HCT116 (cell line): ENCODE results near the gene RIPOR1. TPM values are rescaled to one million over a fixed set of nuclear protein-coding genes. Genes with fewer than 3 reads are reported as not detected.
A peak's percentile ranks its signal among the peaks of the same experiment; 100 is the strongest.

ENCODE experiments used
- ATAC-seq: fragments of 200-7000 bp; cut with Tn5 transposase; 2 replicates; pipeline ENCODE4 v1.9.1; 2020; ENCODE audit warnings: mild to moderate bottlenecking, moderate library complexity
- BruUV-seq: library from RNA; stranded (reverse); fragments of 400-500 nt; replicated peaks from 2 replicates; lab custom pipeline; 2021; lab: Mats Ljungman, UMichigan
- CTCF ChIA-PET: fragments of 300-600 bp; sonication (Branson Sonifier 250); formaldehyde crosslinking; loops from one replicate; lab custom pipeline; 2021; ENCODE audit warnings: antibody characterized with exemption; lab: Charles Lee
- POLR2A ChIA-PET: fragments of 300-600, 350-600 bp; sonication (Branson Sonifier 250); formaldehyde crosslinking; loops from one replicate; lab custom pipeline; 2021; ENCODE audit warnings: antibody characterized with exemption; lab: Charles Lee
- RAD21 ChIA-PET, 2 experiments: fragments of 300-600 bp; sonication (Branson Sonifier 250); formaldehyde crosslinking; loops; one replicate each; lab custom pipeline; 2023; ENCODE audit warnings: low total read pairs in 2 of 2; ENCODE audit not compliant: uncharacterized antibody in 2 of 2, unreplicated experiment in 2 of 2, low non-redundant PET in 1 of 2; lab: Charles Lee
- DNase-seq: peaks from one replicate; pipeline ENCODE4 v3.0.0-alpha.2; 2010; ENCODE audit warnings: low read depth, low spot score
- H2AFZ ChIP-seq: fragments of 200-600 bp; shearing (Covaris generic), sonication (generic); 2 replicates; pipeline ENCODE4 v1.6.1; 2017; ENCODE audit warnings: low read depth, mixed run types, mixed read lengths, antibody characterized with exemption, low read length; ENCODE audit not compliant: poor library complexity, severe bottlenecking
- H3K27ac ChIP-seq: 2 replicates; pipeline ENCODE4 v1.5.1; 2012; ENCODE audit warnings: low read depth, low read length
- H3K27me3 ChIP-seq: fragments of 200-600 bp; sonication (generic); 2 replicates; pipeline ENCODE4 v1.6.1; 2016; ENCODE audit warnings: mixed run types, low read length, mixed read lengths; ENCODE audit not compliant: insufficient read depth
- H3K36me3 ChIP-seq, 2 experiments: fragments of 200-500 bp in 1 of 2; fragments of 200-600 bp in 1 of 2; sonication (Bioruptor generic) in 1 of 2; sonication (generic) in 1 of 2; 2 replicates each; pipeline versions ENCODE4 v1.5.1 to v1.6.1; 2014 to 2016; ENCODE audit warnings: low read length in 2 of 2, inconsistent platforms in 1 of 2, mixed read lengths in 1 of 2, mixed run types in 1 of 2; ENCODE audit not compliant: insufficient read depth in 2 of 2, control insufficient read depth in 1 of 2
- H3K4me1 ChIP-seq, 2 experiments: fragments of 200-600 bp in 1 of 2; sonication (generic) in 1 of 2; 2 replicates each; pipeline versions ENCODE4 v1.5.1 to v1.6.1; 2012 to 2017; ENCODE audit warnings: low read length in 2 of 2, inconsistent platforms in 1 of 2, mild to moderate bottlenecking in 1 of 2, mixed read lengths in 1 of 2, mixed run types in 1 of 2, moderate library complexity in 1 of 2; ENCODE audit not compliant: insufficient read depth in 2 of 2, control insufficient read depth in 1 of 2
- H3K4me2 ChIP-seq: fragments of 200-600 bp; sonication (generic); 2 replicates; pipeline ENCODE4 v1.6.1; 2017; ENCODE audit warnings: mixed run types, low read length, mixed read lengths
- H3K4me3 ChIP-seq, 2 experiments: fragments of 200-600 bp in 1 of 2; sonication (generic) in 1 of 2; replicated peaks in 1 of 2; 2 replicates each; pipeline ENCODE4 v1.5.1; 2011 to 2016; ENCODE audit warnings: low read length in 2 of 2, control low read depth in 1 of 2, low read depth in 1 of 2, mild to moderate bottlenecking in 1 of 2, mixed read lengths in 1 of 2, mixed run types in 1 of 2
- H3K79me2 ChIP-seq: fragments of 200-600 bp; sonication (generic); 2 replicates; pipeline ENCODE4 v1.6.1; 2017; ENCODE audit warnings: mild to moderate bottlenecking, mixed run types, low read length, moderate library complexity, mixed read lengths; ENCODE audit not compliant: insufficient read depth
- H3K9ac ChIP-seq: fragments of 200-600 bp; sonication (generic); 2 replicates; pipeline ENCODE4 v1.6.1; 2016; ENCODE audit warnings: low read length, mixed read lengths
- H3K9me2 ChIP-seq: fragments of 200-600 bp; sonication (generic), shearing (Covaris generic); 2 replicates; pipeline ENCODE4 v1.6.1; 2017; ENCODE audit warnings: mixed run types, mild to moderate bottlenecking, moderate library complexity; ENCODE audit not compliant: insufficient read depth
- H3K9me3 ChIP-seq, 2 experiments: fragments of 200-500 bp in 1 of 2; fragments of 200-600 bp in 1 of 2; sonication (Bioruptor generic) in 1 of 2; sonication (generic) in 1 of 2; 2 replicates each; pipeline ENCODE4 v1.6.1; 2014 to 2017; ENCODE audit warnings: low read length in 2 of 2, mixed read lengths in 2 of 2, inconsistent platforms in 1 of 2, low read depth in 1 of 2, mild to moderate bottlenecking in 1 of 2, mixed run types in 1 of 2, moderate library complexity in 1 of 2; ENCODE audit not compliant: control insufficient read depth in 1 of 2, insufficient read depth in 1 of 2
- H4K20me1 ChIP-seq: fragments of 200-600 bp; sonication (generic), shearing (Covaris generic); 2 replicates; pipeline ENCODE4 v1.6.1; 2017; ENCODE audit warnings: mixed run types, mild to moderate bottlenecking, moderate library complexity; ENCODE audit not compliant: insufficient read depth
- ATF3 ChIP-seq: IDR thresholded peaks from 2 replicates; pipeline ENCODE4 v1.6.1; 2012
- CTCF ChIP-seq, 3 experiments: fragments of 200-600 bp in 1 of 3; sonication (generic) in 1 of 3; IDR thresholded peaks in 2 of 3; conservative IDR thresholded peaks in 1 of 3; 2 replicates each; pipeline ENCODE4 v1.5.1; 2012 to 2017; ENCODE audit warnings: low read depth in 2 of 3, low read length in 2 of 3, antibody characterized with exemption in 1 of 3, borderline replicate concordance in 1 of 3, control low read depth in 1 of 3, mild to moderate bottlenecking in 1 of 3, mixed read lengths in 1 of 3, mixed run types in 1 of 3, moderate library complexity in 1 of 3; ENCODE audit not compliant: insufficient read depth in 1 of 3
- EGR1 ChIP-seq: IDR thresholded peaks from 2 replicates; pipeline ENCODE4 v1.6.1; 2012; ENCODE audit warnings: low read depth
- ELF1 ChIP-seq: IDR thresholded peaks from 2 replicates; pipeline ENCODE4 v1.6.1; 2012; ENCODE audit warnings: low read depth, borderline replicate concordance
- EZH2 ChIP-seq: fragments of 200-600 bp; sonication (generic); IDR thresholded peaks from 2 replicates; pipeline ENCODE4 v1.6.1; 2017; ENCODE audit warnings: antibody characterized with exemption, mixed run types
- FOSL1 ChIP-seq: IDR thresholded peaks from 2 replicates; pipeline ENCODE4 v1.6.1; 2012; ENCODE audit warnings: low read depth
- POLR2A ChIP-seq: IDR thresholded peaks from 2 replicates; pipeline ENCODE4 v1.7.0; 2011; ENCODE audit warnings: borderline replicate concordance; ENCODE audit not compliant: insufficient read depth, insufficient read length; ENCODE audit errors: extremely low read depth
- POLR2AphosphoS5 ChIP-seq: IDR thresholded peaks from 2 replicates; pipeline ENCODE4 v1.6.1; 2011; ENCODE audit warnings: mild to moderate bottlenecking, low read depth, low read length, moderate library complexity
- RAD21 ChIP-seq: IDR thresholded peaks from 2 replicates; pipeline ENCODE4 v1.6.1; 2012; ENCODE audit warnings: low read depth, mild to moderate bottlenecking
- SIN3A ChIP-seq: IDR thresholded peaks from 2 replicates; pipeline ENCODE4 v1.6.1; 2012; ENCODE audit warnings: low read depth
- SRF ChIP-seq: IDR thresholded peaks from 2 replicates; pipeline ENCODE4 v1.6.1; 2012; ENCODE audit warnings: low read depth
- TCF7L2 ChIP-seq: IDR thresholded peaks from 2 replicates; pipeline ENCODE4 v1.7.0; 2011; ENCODE audit warnings: borderline replicate concordance, inconsistent platforms; ENCODE audit not compliant: insufficient read depth, insufficient read length; ENCODE audit errors: extremely low read depth
- YY1 ChIP-seq: IDR thresholded peaks from 2 replicates; pipeline ENCODE4 v1.6.1; 2011; ENCODE audit warnings: low read length, low read depth, moderate library complexity, mild to moderate bottlenecking; ENCODE audit not compliant: insufficient replicate concordance; ENCODE audit errors: extremely low read depth
- ZFX ChIP-seq: fragments of 450-650 bp; IDR thresholded peaks from 2 replicates; pipeline ENCODE4 v1.6.1; 2017
- intact Hi-C: fragments of 100-400 bp; cut with micrococcal nuclease; formaldehyde crosslinking; loops from 2 replicates; pipeline ENCODE4 v1.10.0; 2022
- total RNA-seq: library from RNA; stranded (reverse); gene quantifications from one replicate; pipeline ENCODE4 v1.2.1, GENCODE V29; 2021; ENCODE audit not compliant: unreplicated experiment
- TF ChIP-seq, protein P1 (sequence below): IDR thresholded peaks from 2 replicates; pipeline ENCODE4 v1.6.1; 2012
- TF ChIP-seq, protein P2 (sequence below): IDR thresholded peaks from 2 replicates; pipeline ENCODE4 v1.6.1; 2012; ENCODE audit warnings: low read depth

Gene RIPOR1
- total RNA-seq, 1 experiment from 2014 or later = 60.0 TPM

DNA sequence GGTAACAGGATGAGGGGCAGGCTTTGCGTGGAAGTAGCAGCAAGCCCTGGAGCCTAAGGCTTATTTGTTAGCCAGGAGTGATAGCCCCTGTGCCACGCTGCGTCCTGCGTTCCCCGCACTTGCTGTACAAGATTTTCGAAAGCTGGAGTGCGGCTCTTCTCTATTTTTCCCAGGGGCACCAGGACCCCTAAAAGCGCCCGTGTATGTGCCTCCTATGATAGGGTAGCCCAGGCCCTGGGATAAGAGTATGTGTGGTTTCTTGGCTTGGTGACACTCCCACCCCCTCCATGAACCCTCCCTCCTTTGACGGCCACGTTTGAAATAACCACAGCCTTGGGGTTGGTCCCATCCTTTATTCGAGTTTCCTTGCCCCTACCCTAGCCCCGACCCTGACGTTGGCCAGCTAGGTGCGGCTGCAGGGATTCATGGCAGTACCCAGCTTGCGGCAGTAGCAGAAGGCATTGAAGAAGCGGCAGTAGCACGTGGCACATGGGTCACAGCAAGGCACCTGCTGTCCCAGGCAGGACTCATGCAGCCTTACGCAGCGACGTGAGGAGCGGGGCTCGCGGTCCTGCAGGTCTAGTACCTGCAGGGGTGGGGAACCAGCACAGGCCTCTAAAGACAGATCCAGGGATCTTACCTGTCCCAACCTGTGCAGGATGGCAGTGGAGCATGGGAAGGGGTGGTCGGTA is 46.2 kb upstream of the RIPOR1 start:
- no peak overlapping the region; the same call in 1 of the 2 replicates for H3K27ac ChIP-seq
- ChIA-PET CTCF (no interaction called here), POLR2A (no interaction called here), RAD21 (no interaction called here)
- no peak overlapping the region for H2AFZ ChIP-seq
- no peaks in the 10 kb centered on the region for H3K27me3 ChIP-seq
- no peaks in the 10 kb centered on the region for H3K9me3 ChIP-seq
- no peak overlapping the region for H3K9ac ChIP-seq
- BruUV-seq = no TSS peak
- H3K4me1 ChIP-seq = peaks cover 12 to 20% of the 10 kb centered on the region in 2 experiments
- H3K36me3 ChIP-seq = no peaks in the 10 kb centered on the region
- peak overlapping the region; percentile 98 for H3K4me2 ChIP-seq
- H4K20me1 ChIP-seq = no peaks in the 10 kb centered on the region
- ATAC-seq = no peak
- no peak for DNase-seq
- peaks cover 27% of the 10 kb centered on the region for H3K79me2 ChIP-seq
- peak overlapping the region; percentile 72 to 93; a peak in 3 of 4 replicates for H3K4me3 ChIP-seq
- no peak for TF ChIP-seq ZFX
- TF ChIP-seq CTCF (IDR thresholded peaks at IDR 0.05 in 2 of 3, conservative IDR thresholded peaks at IDR 0.05 in 1 of 3; ENCODE audit: borderline replicate concordance in 1 of 3, insufficient read depth in 1 of 3, low read depth in 2 of 3, low read length in 2 of 3) = no peak
- TF ChIP-seq POLR2A = no peak
- no peak for TF ChIP-seq RAD21
- TF ChIP-seq, protein P1, sequence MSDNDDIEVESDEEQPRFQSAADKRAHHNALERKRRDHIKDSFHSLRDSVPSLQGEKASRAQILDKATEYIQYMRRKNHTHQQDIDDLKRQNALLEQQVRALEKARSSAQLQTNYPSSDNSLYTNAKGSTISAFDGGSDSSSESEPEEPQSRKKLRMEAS = no peak
- TF ChIP-seq, protein P2, sequence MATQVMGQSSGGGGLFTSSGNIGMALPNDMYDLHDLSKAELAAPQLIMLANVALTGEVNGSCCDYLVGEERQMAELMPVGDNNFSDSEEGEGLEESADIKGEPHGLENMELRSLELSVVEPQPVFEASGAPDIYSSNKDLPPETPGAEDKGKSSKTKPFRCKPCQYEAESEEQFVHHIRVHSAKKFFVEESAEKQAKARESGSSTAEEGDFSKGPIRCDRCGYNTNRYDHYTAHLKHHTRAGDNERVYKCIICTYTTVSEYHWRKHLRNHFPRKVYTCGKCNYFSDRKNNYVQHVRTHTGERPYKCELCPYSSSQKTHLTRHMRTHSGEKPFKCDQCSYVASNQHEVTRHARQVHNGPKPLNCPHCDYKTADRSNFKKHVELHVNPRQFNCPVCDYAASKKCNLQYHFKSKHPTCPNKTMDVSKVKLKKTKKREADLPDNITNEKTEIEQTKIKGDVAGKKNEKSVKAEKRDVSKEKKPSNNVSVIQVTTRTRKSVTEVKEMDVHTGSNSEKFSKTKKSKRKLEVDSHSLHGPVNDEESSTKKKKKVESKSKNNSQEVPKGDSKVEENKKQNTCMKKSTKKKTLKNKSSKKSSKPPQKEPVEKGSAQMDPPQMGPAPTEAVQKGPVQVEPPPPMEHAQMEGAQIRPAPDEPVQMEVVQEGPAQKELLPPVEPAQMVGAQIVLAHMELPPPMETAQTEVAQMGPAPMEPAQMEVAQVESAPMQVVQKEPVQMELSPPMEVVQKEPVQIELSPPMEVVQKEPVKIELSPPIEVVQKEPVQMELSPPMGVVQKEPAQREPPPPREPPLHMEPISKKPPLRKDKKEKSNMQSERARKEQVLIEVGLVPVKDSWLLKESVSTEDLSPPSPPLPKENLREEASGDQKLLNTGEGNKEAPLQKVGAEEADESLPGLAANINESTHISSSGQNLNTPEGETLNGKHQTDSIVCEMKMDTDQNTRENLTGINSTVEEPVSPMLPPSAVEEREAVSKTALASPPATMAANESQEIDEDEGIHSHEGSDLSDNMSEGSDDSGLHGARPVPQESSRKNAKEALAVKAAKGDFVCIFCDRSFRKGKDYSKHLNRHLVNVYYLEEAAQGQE = no peak
- no peak for TF ChIP-seq ATF3
- no peak for TF ChIP-seq FOSL1
- no peak for TF ChIP-seq EGR1
- TF ChIP-seq YY1 = no peak
- no peak for TF ChIP-seq EZH2
- no peak for TF ChIP-seq POLR2AphosphoS5
- TF ChIP-seq TCF7L2 = no peak
- TF ChIP-seq SIN3A = no peak
- no peak for TF ChIP-seq ELF1
- no peak for TF ChIP-seq SRF
- no peaks in the 10 kb centered on the region for H3K9me2 ChIP-seq
- intact Hi-C loops = no loop called here
